HEK293T (cell line): ENCODE data around the gene S100A11.

Experiments used
- ARNT ChIP-seq: fragments of 450-650 bp; IDR thresholded peaks from 2 replicates; pipeline ENCODE4 v1.6.1; 2017; ENCODE audit warnings: mild to moderate bottlenecking
- BHLHE40 ChIP-seq: fragments of 450-650 bp; IDR thresholded peaks from 2 replicates; pipeline ENCODE4 v1.6.1; 2016; ENCODE audit warnings: mild to moderate bottlenecking, moderate library complexity, borderline replicate concordance
- CTBP1 ChIP-seq: fragments of 450-650 bp; IDR thresholded peaks from 2 replicates; pipeline ENCODE4 v1.6.1; 2016; ENCODE audit warnings: borderline replicate concordance
- ELF4 ChIP-seq: fragments of 450-650 bp; IDR thresholded peaks from 2 replicates; pipeline ENCODE4 v1.6.1; 2017; ENCODE audit warnings: antibody characterized with exemption
- FOXA1 ChIP-seq: fragments of 450-650 bp; IDR thresholded peaks from 2 replicates; pipeline ENCODE4 v1.6.1; 2016; ENCODE audit warnings: mild to moderate bottlenecking
- FOXK2 ChIP-seq: fragments of 450-650 bp; IDR thresholded peaks from 2 replicates; pipeline ENCODE4 v1.6.1; 2016; ENCODE audit warnings: mild to moderate bottlenecking
- FOXM1 ChIP-seq: fragments of 450-650 bp; IDR thresholded peaks from 2 replicates; pipeline ENCODE4 v1.6.1; 2017; ENCODE audit warnings: mild to moderate bottlenecking, borderline replicate concordance
- L3MBTL2 ChIP-seq: fragments of 450-650 bp; conservative IDR thresholded peaks from 2 replicates; pipeline ENCODE4 v1.6.1; 2016; ENCODE audit warnings: mild to moderate bottlenecking
- LEF1 ChIP-seq: fragments of 450-650 bp; IDR thresholded peaks from 2 replicates; pipeline ENCODE4 v1.6.1; 2017; ENCODE audit warnings: mild to moderate bottlenecking, borderline replicate concordance
- NFRKB ChIP-seq: fragments of 450-650 bp; IDR thresholded peaks from 2 replicates; pipeline ENCODE4 v1.6.1; 2016; ENCODE audit warnings: mild to moderate bottlenecking, moderate library complexity
- PKNOX1 ChIP-seq: fragments of 450-650 bp; IDR thresholded peaks from 2 replicates; pipeline ENCODE4 v1.6.1; 2016
- SP1 ChIP-seq: fragments of 450-650 bp; IDR thresholded peaks from 2 replicates; pipeline ENCODE4 v1.6.1; 2017

GRCh38 chr1:152014943-152015342 is 21.9 kb downstream of the S100A11 start:
- TF ChIP-seq CTBP1 (no peak), BHLHE40 (no peak), FOXM1 (no peak), ELF4 (no peak), FOXA1 (no peak), NFRKB (no peak), L3MBTL2 (no peak), ARNT (no peak), FOXK2 (no peak), PKNOX1 (no peak), SP1 (no peak), LEF1 (no peak)
